GM10847 (cell line): ENCODE results near the gene MEF2D.

ENCODE experiments used
- POLR2A ChIP-seq: IDR thresholded peaks from 2 replicates; pipeline ENCODE4 v1.6.1; 2011; ENCODE audit not compliant: insufficient read length; ENCODE audit errors: extremely low read depth

The MEF2D gene

GRCh38 chr1:156500543-156500792 is at the start of gene MEF2D:
TSS of gene MEF2D (minus strand) at chr1:156500775. CDS start at chr1:156483292, 17,483 bp downstream.
- no peak for TF ChIP-seq POLR2A

DNA sequence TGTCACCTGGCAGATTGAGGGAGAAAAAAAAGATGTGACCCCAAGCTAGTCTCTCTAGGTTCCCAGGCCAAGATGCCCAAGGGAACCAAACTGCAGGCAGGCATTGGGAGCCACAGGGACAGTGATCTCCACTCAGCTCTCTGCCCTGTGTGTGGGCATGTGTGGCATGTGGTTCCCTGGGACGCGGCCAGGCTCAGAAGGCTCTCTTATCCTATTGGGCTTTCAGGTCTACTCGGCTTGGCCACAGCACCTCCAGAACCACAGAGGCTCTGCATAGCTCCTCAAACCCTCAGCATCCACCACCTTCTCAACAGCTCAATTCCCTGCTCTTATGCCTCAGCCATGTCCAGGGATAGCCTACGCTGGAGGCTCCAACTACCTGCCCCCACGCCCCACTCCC is 49.8 kb upstream of the MEF2D start:
- no peak for TF ChIP-seq POLR2A

- no peak for TF ChIP-seq POLR2A
These were observed 49.3 kb upstream of the MEF2D start for GRCh38 chr1:156549831-156550230.

DNA sequence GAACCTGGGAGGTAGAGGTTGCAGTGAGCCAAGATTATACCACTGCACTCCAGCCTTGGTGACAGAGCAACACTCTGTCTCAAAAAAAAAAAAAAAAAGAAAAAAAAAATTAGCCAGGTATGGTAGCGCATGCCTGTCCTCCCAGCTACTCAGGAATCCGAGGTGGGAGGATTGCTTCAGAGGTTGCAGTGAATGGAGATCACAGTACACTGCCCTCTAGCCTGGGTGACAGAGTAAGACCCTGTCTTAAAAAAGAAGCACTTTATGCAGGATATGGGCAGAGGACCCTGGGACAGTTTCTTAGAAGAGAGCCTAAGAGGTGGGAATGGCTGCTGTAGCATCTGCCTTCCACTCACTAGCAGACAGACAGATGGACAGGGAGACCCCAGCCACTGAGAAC is 48.8 kb upstream of the MEF2D start:
- no peak for TF ChIP-seq POLR2A

DNA sequence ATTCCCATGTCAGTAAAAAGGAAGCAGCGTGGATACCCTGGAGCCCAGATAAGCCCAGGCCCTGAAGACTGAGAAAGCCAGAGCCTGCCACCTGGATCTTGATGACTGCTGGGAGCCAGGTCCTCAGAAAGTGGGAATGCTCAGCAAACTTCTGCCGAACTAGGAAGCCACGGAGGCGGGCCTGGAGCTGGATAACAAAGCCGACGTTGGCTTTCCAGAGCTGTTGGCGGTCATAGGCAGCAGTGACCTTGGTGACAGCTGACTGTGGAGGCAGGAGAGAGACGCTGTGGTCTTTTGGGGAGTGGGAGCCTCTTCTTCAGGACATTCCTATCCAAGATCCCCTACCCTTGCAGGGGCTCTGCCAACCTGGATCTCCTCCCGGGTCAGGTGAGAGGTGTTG is 47.4 kb upstream of the MEF2D start:
- TF ChIP-seq POLR2A: no peak

DNA sequence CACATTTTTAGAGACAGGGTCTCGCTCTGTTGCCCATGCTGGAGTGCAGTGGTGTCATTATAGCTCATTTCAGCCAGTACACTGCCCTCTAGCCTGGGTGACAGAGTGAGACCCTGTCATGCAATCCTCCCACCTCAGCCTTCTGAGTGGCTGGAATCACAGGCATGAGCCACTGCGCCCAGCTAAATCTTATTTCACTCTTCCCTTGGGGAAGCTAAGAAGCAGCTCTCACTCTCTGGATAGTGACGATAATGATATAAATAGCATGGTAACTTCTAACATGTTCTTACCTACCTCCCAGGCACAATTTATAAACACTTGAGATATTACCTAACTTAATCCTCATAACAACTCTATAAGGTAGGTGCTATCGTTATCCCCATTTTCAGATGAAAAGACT is 46.9 kb upstream of the MEF2D start:
- TF ChIP-seq POLR2A: no peak

DNA sequence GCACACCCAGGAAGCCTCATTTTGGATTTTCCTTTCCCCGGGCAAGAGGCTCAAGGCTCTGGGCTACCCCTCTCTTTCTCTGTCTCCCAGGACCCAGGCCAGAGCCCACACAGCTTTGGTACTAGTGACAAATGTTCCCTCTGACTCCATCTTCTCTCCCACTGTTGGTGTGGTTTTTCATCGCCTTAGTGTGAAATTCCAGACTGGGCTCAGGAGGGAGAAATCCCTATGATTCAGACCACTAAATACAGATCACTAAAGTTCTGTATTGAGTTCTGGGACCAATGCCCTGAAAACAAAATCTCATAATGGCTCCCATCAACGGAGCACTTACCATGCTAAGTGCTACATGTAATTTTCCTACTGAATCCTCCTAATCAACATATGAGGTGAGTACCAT is 45.7 kb upstream of the MEF2D start:
- no peak for TF ChIP-seq POLR2A

- TF ChIP-seq POLR2A: no peak
These were observed 44.1 kb upstream of the MEF2D start for GRCh38 chr1:156544592-156545102.

- TF ChIP-seq POLR2A: no peak
These were observed 42.5 kb upstream of the MEF2D start for GRCh38 chr1:156543066-156543465.

DNA sequence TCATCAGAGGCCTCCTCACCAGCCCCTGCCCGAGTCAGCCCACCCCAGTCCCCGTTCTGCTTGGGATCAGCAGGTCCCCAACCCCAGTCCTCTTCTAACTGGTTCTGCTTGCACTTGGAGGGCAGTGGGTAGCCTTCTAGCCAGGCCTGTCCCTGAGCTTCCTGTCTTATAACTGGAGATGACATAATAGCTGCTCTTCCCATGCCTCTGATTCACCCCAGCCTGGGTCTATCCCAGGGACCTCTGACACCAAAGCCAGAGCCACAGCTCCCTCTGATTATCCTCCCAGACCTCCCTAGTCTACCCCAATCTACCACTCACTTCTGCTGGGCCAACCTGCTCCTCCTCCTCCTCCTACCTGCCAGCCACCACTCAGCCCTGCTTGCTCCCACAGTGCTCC is 40.4 kb upstream of the MEF2D start:
- TF ChIP-seq POLR2A: no peak

GRCh38 chr1:156539818-156540355 is 39.3 kb upstream of the MEF2D start:
- no peak for TF ChIP-seq POLR2A

GRCh38 chr1:156538711-156539440 is 38.3 kb upstream of the MEF2D start:
- no peak for TF ChIP-seq POLR2A

DNA sequence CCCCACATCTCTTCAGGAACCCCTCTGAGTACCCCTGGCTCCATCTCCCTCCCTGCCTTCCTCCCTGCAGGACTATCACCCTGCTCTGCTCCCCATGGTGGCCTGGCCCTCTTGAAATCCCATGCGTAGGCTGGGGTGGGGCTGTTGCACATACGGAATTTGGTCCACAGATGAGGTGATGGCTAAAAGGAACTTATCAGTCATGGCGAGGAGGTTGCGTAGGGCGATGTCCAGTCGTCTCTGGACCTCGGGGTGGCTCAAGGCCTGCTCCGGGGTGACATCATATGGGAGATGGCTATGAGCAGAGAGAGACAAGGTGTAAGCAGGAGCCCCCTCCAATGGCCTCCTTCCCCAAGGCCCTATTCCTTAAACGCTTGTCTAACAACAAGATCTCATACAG is 36.5 kb upstream of the MEF2D start:
- TF ChIP-seq POLR2A: no peak

DNA sequence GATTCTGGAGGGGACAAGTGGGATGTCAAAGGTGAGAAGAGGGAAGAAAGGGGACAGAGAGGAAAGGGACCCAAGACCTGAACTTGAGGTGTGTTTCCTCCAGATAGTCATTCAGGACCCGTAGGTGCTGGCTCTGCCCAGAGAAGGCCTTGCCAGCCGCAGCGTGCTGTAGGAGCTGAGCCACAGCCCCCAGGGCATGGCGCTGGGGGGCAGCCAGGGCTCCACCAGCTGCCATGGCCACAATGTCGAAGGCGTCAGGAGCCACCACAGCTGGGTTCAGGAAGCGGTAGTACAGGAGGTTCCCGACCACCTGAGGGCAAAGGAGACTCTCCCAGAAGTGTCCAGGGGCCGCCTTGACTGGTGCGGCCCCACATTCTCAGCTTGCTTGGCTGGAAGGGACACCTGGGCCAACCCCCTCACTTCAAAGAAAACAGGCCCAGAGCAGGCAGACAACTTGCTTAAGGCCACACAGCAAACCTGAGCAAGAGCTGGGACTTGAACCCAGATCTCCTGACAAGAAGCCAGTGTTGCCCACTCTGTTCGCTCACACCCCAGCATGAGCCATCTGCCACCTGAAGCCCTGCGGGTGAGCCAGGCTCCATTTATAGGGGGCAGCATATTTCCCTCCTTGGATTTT is 34.0 kb upstream of the MEF2D start:
- TF ChIP-seq POLR2A: no peak

DNA sequence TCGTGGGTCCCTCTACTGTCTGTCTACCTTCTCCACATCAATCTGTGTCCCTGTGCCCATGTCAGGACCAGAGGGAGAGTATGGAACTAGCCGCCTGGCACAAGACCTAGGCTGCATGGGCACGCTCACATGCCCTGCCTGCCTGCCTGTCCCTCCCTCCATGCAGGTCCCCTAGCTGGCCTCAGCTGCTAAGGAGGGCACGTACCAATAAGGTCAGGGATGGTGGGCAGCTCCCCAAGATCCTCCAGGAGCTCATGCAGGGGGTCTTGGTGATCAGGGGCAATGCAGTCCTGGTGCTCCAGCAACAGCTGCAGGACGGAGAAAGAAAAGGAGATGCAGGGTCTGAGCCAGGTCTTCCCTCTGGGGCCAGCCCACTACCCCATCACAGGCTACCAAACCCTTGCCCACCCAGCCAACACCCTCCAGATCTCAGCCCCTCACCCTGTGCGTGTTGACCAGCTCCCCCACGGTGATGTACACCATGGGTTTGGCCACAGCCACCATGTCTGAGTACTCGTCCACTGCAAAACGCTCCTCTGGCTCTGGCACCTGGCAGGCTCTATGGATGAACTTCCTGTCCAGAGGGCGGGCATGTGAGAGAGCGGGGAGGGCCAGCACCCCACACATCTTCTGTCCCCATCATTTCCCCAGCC is 33.1 kb upstream of the MEF2D start:
- TF ChIP-seq POLR2A: no peak

- no peak for TF ChIP-seq POLR2A
These were observed 31.8 kb upstream of the MEF2D start for GRCh38 chr1:156532374-156532773.

DNA sequence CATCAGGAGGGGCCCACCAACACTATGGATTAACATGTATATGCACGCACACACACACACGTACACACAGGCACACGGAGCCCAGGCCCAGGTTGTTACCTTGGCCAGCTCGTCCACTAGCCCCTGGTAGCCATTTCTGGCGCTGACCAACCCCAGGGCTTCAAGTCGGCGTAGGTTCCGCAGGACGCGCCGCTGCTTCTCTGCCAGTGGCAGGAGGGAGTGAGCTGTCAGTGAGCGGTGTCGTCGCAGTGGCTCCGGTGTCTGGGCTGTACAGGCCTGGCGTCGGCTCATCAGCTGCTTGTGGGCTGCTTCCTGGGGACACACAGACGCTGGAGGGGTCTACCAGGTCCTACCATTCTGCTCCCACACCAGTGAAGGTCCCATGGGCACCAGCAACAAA is 29.4 kb upstream of the MEF2D start:
- TF ChIP-seq POLR2A: no peak

- no peak for TF ChIP-seq POLR2A
These were observed 28.4 kb upstream of the MEF2D start for GRCh38 chr1:156528875-156529425.
